BJ (cell line): ENCODE results near the gene SLC2A11. TPM values are rescaled to one million over a fixed set of nuclear protein-coding genes. Genes with fewer than 3 reads are reported as not detected.
"Not testable (repeated sequence)": the region's sequence is repeated elsewhere in the genome, so short reads cannot be mapped to it uniquely, and the experiment has no call there.

Source experiments
- CTCF ChIA-PET: fragments of 350-600 bp; formaldehyde crosslinking; extraction: SDS; loops from one replicate; lab custom pipeline; 2021; ENCODE audit warnings: antibody characterized with exemption, inconsistent platforms; lab: Yijun Ruan, JAX
- POLR2A ChIA-PET: fragments of 300-600 bp; sonication (Branson Sonifier 250); formaldehyde crosslinking; extraction: SDS; loops from one replicate; lab custom pipeline; 2021; ENCODE audit warnings: antibody characterized with exemption; lab: Charles Lee
- DNase-seq: peaks from one replicate; pipeline ENCODE4 v3.0.0-alpha.2; 2011; ENCODE audit warnings: low read depth
- H3K27me3 ChIP-seq: 2 replicates; pipeline ENCODE4 v1.6.0; 2011; ENCODE audit warnings: low read length; ENCODE audit not compliant: control insufficient read depth, insufficient read depth
- H3K36me3 ChIP-seq: 2 replicates; pipeline ENCODE4 v1.5.1; 2011; ENCODE audit warnings: low read length; ENCODE audit not compliant: control insufficient read depth, insufficient read depth
- H3K4me3 ChIP-seq: 2 replicates; pipeline ENCODE4 v1.5.1; 2011; ENCODE audit warnings: low read depth, mild to moderate bottlenecking, control low read depth, low read length
- CTCF ChIP-seq: IDR thresholded peaks from 2 replicates; pipeline ENCODE4 v1.5.1; 2011; ENCODE audit warnings: low read depth, mild to moderate bottlenecking, control low read depth, inconsistent platforms, low read length, moderate library complexity; ENCODE audit not compliant: insufficient read depth
- polyA plus RNA-seq: library from polyadenylated mRNA; depleted of rRNA; stranded (reverse); fragments of >200 nt; gene quantifications from 2 replicates; pipeline ENCODE4 v1.2.3, GENCODE V29; 2011

Gene SLC2A11
- polyA plus RNA-seq, 1 experiment, result 14.7 TPM

GRCh38 chr22:23850136-23850611 lies 7.5 kb upstream of the SLC2A11 start:
- no peak for DNase-seq
- Histone ChIP-seq H3K4me3 (no peak overlapping the region), H3K27me3 (no peaks in the 10 kb centered on the region), H3K36me3 (no peaks in the 10 kb centered on the region)
- CTCF ChIA-PET, result interaction anchor here (0.6 to 11.1 kb wide), 22 partner anchors 8 to 464 kb away, joined by 3 to 272 read pairs (median 4); partner anchors contain the start of genes C22orf15, CHCHD10, MIF and MMP11
- POLR2A ChIA-PET, result interaction anchor here (0.5 kb wide), 1 partner anchor 117 kb away, joined by 5 read pairs; no protein-coding TSS in a partner anchor
- TF ChIP-seq CTCF, result no peak

GRCh38 chr22:23856721-23857605 lies 712 bp upstream of the SLC2A11 start:
- H3K27me3 ChIP-seq, result no peaks in the 10 kb centered on the region
- ChIA-PET POLR2A (interaction anchor here (0.6 kb wide), 2 partner anchors 63 to 66 kb away, joined by 4 to 10 read pairs; no protein-coding TSS in a partner anchor), CTCF (interaction anchor here (0.7 to 3.3 kb wide), 10 partner anchors 8 to 333 kb away, joined by 3 to 34 read pairs (median 5); partner anchors contain the start of gene MIF)
- DNase-seq, result peak; percentile 29
- H3K36me3 ChIP-seq, result no peaks in the 10 kb centered on the region
- TF ChIP-seq CTCF, result peak; percentile 30; the same call in 1 of the 2 replicates
- peak overlapping the region; percentile 59 for H3K4me3 ChIP-seq

GRCh38 chr22:23858484-23858815 lies 775 bp downstream of the SLC2A11 start:
- no peak for DNase-seq
- TF ChIP-seq CTCF, result no peak
- H3K27me3 ChIP-seq, result no peaks in the 10 kb centered on the region
- peak overlapping the region; percentile 59 for H3K4me3 ChIP-seq
- POLR2A ChIA-PET, result interaction anchor here (0.5 kb wide), 1 partner anchor 128 kb away, joined by 8 read pairs; no protein-coding TSS in a partner anchor
- H3K36me3 ChIP-seq, result no peaks in the 10 kb centered on the region
- CTCF ChIA-PET, result interaction anchor here (1.0 to 3.3 kb wide), 6 partner anchors 9 to 91 kb away, joined by 4 to 34 read pairs (median 8); partner anchors contain the start of genes CHCHD10 and MIF

- ChIA-PET CTCF (interaction anchor here (1.0 to 3.3 kb wide), 3 partner anchors 10 to 91 kb away, joined by 4 to 24 read pairs (median 11); partner anchors contain the start of genes CHCHD10 and MIF), POLR2A (no interaction called here)
- no peak for TF ChIP-seq CTCF
- H3K4me3 ChIP-seq, result no peak overlapping the region
- no peaks in the 10 kb centered on the region for H3K36me3 ChIP-seq
- no peak for DNase-seq
- no peaks in the 10 kb centered on the region for H3K27me3 ChIP-seq
Observed at GRCh38 chr22:23859201-23859600, 1.5 kb downstream of the SLC2A11 start.

- not testable (repeated sequence) for DNase-seq
- CTCF ChIA-PET, result interaction anchor here (1.0 kb wide), 1 partner anchor 34 kb away, joined by 3 read pairs; the partner anchor contains the start of gene MIF
Observed at GRCh38 chr22:23860187-23860586, 2.5 kb downstream of the SLC2A11 start.

More at GRCh38 chr22:23860187-23860586, 2.5 kb downstream of the SLC2A11 start:
- POLR2A ChIA-PET, H3K27me3 ChIP-seq, H3K4me3 ChIP-seq, H3K36me3 ChIP-seq: not testable (repeated sequence)
